Sigmoid colon (tissue), 7 donors: ENCODE data around the gene TARBP2. TPM values are rescaled to one million over a fixed set of nuclear protein-coding genes. Genes with fewer than 3 reads are reported as not detected.
A peak's percentile ranks its signal among the peaks of the same experiment; 100 is the strongest.

ENCODE experiments used
- DNase-seq: peaks from one replicate; pipeline ENCODE4 v3.0.0-alpha.2; 2019
- H3K27ac ChIP-seq, 4 donors: fragments of 200-600 bp; sonication (generic); one replicate each; pipeline ENCODE4 v1.5.1; 2016 to 2019; ENCODE audit warnings: mild to moderate bottlenecking in 1 of 4
- H3K27me3 ChIP-seq, 3 donors: fragments of 200-600 bp; sonication (generic); one replicate each; pipeline ENCODE4 v1.5.1; 2019; ENCODE audit warnings: mild to moderate bottlenecking in 1 of 3
- H3K36me3 ChIP-seq, 4 donors: fragments of 200-600 bp; sonication (generic); one replicate each; pipeline ENCODE4 v1.5.1; 2016 to 2019
- H3K4me1 ChIP-seq, 4 donors: fragments of 200-600 bp; sonication (generic); one replicate each; pipeline ENCODE4 v1.5.1; 2017 to 2019
- H3K4me3 ChIP-seq, 4 donors: fragments of 200-600 bp; sonication (generic); one replicate each; pipeline ENCODE4 v1.5.1; 2017 to 2019; ENCODE audit warnings: mild to moderate bottlenecking in 2 of 4, moderate library complexity in 1 of 4
- H3K9me3 ChIP-seq, 4 donors: fragments of 200-600 bp in 3 of 4; sonication (generic) in 3 of 4; one replicate each; pipeline versions ENCODE4 v1.5.1 to v1.6.1; 2013 to 2019
- CTCF ChIP-seq, 4 experiments: fragments of 450-650 bp in 3 of 4; fragments of 200-600 bp in 1 of 4; IDR thresholded peaks; one replicate each; pipeline ENCODE4 v1.5.1; 2016 to 2019; ENCODE audit warnings: antibody characterized with exemption in 4 of 4, mild to moderate bottlenecking in 3 of 4, moderate library complexity in 2 of 4
- EP300 ChIP-seq, 4 donors: sonication (generic); formaldehyde crosslinking; IDR thresholded peaks; one replicate each; pipeline ENCODE4 v1.6.1; 2017; ENCODE audit warnings: antibody characterized with exemption in 4 of 4
- POLR2A ChIP-seq, 2 donors: fragments of 450-650 bp; IDR thresholded peaks; one replicate each; pipeline ENCODE4 v1.6.1; 2016; ENCODE audit warnings: antibody characterized with exemption in 2 of 2, mild to moderate bottlenecking in 2 of 2, moderate library complexity in 2 of 2
- POLR2AphosphoS5 ChIP-seq, 4 donors: sonication (generic); formaldehyde crosslinking; IDR thresholded peaks; one replicate each; pipeline ENCODE4 v1.6.1; 2017; ENCODE audit warnings: antibody characterized with exemption in 4 of 4
- WGBS, 2 donors: extraction: QIAGEN DNeasy Blood & Tissue Kit; methylation state at CpG; one replicate each; pipeline ENCODE4 v1.1.7; 2013; 5-methylcytosine and 5-hydroxymethylcytosine counted together
- intact Hi-C: fragments of 100-400 bp; cut with DNase I; formaldehyde crosslinking; loops from one replicate; pipeline ENCODE4 v1.15.1; 2023
- polyA plus RNA-seq, 3 donors: library from polyadenylated mRNA; stranded (reverse); fragments of 200-250 nt; gene quantifications; one replicate each; pipeline ENCODE4 v1.2.3, GENCODE V29; 2013
- total RNA-seq, 4 donors: library from RNA; depleted of rRNA; stranded (reverse); fragments of >200 nt; gene quantifications; one replicate each; pipeline ENCODE4 v1.1.0, GENCODE V29; 2016
- donor health status: healthy with polysubstance abuse.
- donor health status: Bipolar disorder and iron deficiency.
- donor health status: healthy.

Gene TARBP2
- 10 to 100 TPM; 16.1 to 29.9 (median 19.4) TPM for total RNA-seq
- polyA plus RNA-seq: 10 to 100 TPM; 16.2 to 29.4 (median 19.7) TPM

- Histone ChIP-seq H3K27me3 (no peaks in the 10 kb centered on the region), H3K9me3 (no peaks in the 10 kb centered on the region), H3K4me1 (peaks cover 0 to 38% (median 27%) of the 10 kb centered on the region in 4 donors), H3K27ac (peak within 1 kb of the TSS; percentile 93 to 99 (median 98)), H3K36me3 (peaks cover 0 to 21% (median 5%) of the 10 kb centered on the region in 4 donors), H3K4me3 (peak within 1 kb of the TSS; percentile 74 to 79 (median 76))
- intact Hi-C loops: loop anchor here (2.0 to 5.0 kb wide), 3 partner anchors 60 to 449 kb away; partner anchors contain the start of genes AAAS, PRR13 and TNS2
- DNase-seq: peak; percentile 100
- 0% methylated on average over 74 of the region's 74 CpGs for WGBS, 2 donors
- peak in 1 of 4 donors; percentile 67 for TF ChIP-seq EP300 (IDR thresholded peaks at IDR 0.05)
- TF ChIP-seq POLR2A (IDR thresholded peaks at IDR 0.05): peak; percentile 35 to 38
- no peak for TF ChIP-seq CTCF (IDR thresholded peaks at IDR 0.05)
- peak; percentile 47 to 90 (median 67) for TF ChIP-seq POLR2AphosphoS5 (IDR thresholded peaks at IDR 0.05)
Measured at GRCh38 chr12:53500776-53501614, at the start of gene TARBP2. Gene TARBP2, plus strand, starts transcription at chr12:53501283. Its CDS starts 126 bp downstream, at chr12:53501409.

GRCh38 chr12:53451661-53452158 lies 49.4 kb upstream of the TARBP2 start, which contains the start of gene PCBP2:
Gene PCBP2, plus strand, starts transcription at chr12:53452102. Its CDS starts 2,699 bp downstream, at chr12:53454801.
- peaks cover 0 to 26% (median 22%) of the 10 kb centered on the region in 4 donors for H3K4me1 ChIP-seq
- peaks cover 20 to 46% (median 25%) of the 10 kb centered on the region in 4 donors for H3K36me3 ChIP-seq
- H3K9me3 ChIP-seq: no peaks in the 10 kb centered on the region
- TF ChIP-seq POLR2AphosphoS5 (IDR thresholded peaks at IDR 0.05): peak; percentile 91 to 96 (median 94)
- TF ChIP-seq CTCF (IDR thresholded peaks at IDR 0.05): peak; percentile 77 to 97 (median 95)
- peak; percentile 32 to 37 for TF ChIP-seq POLR2A (IDR thresholded peaks at IDR 0.05)
- peak in 2 of 4 donors; percentile 47 to 48 for TF ChIP-seq EP300 (IDR thresholded peaks at IDR 0.05)
- peak within 1 kb of the TSS; percentile 90 to 98 (median 96) for H3K27ac ChIP-seq
- 0 to 1% methylated on average over 32 of the region's 32 CpGs for WGBS, 2 donors
- peak within 1 kb of the TSS; percentile 65 to 76 (median 70) for H3K4me3 ChIP-seq
- intact Hi-C loops: loop anchor here (2.0 to 5.0 kb wide), 2 partner anchors 41 to 57 kb away; no protein-coding TSS in a partner anchor
- no peaks in the 10 kb centered on the region for H3K27me3 ChIP-seq
- DNase-seq: peak; percentile 99

- intact Hi-C loops: loop anchor here (5.0 kb wide), 1 partner anchor 40 kb away; no protein-coding TSS in a partner anchor
- TF ChIP-seq CTCF (IDR thresholded peaks at IDR 0.05): peak in 1 of 4 experiments; percentile 20
- no peak for TF ChIP-seq POLR2A (IDR thresholded peaks at IDR 0.05)
- TF ChIP-seq POLR2AphosphoS5 (IDR thresholded peaks at IDR 0.05): peak in 3 of 4 donors; percentile 43 to 68 (median 44)
- TF ChIP-seq EP300 (IDR thresholded peaks at IDR 0.05): peak in 1 of 4 donors; percentile 31
- Histone ChIP-seq H3K36me3 (peaks cover 27 to 46% (median 29%) of the 10 kb centered on the region in 4 donors), H3K4me1 (peaks cover 0 to 26% (median 22%) of the 10 kb centered on the region in 4 donors), H3K27me3 (no peaks in the 10 kb centered on the region), H3K4me3 (peak overlapping the region; percentile 65 to 76 (median 70)), H3K9me3 (no peaks in the 10 kb centered on the region), H3K27ac (peak overlapping the region; percentile 90 to 98 (median 96))
- DNase-seq: peak; percentile 95
- WGBS, 2 donors: 1% methylated on average over 73 to 81 of the region's 82 CpGs
Measured at GRCh38 chr12:53452159-53453077, 48.7 kb upstream of the TARBP2 start.
